ENCODE data around the gene CHIT1.

- TF ChIP-seq POLR2A (IDR thresholded peaks at IDR 0.05): peak; percentile 2 to 55
- TF ChIP-seq CTCF (IDR thresholded peaks at IDR 0.05): no peak
Measured at GRCh38 chr1:203278885-203279406, 49.5 kb upstream of the CHIT1 start.

All from uterus (tissue), 2 donors.